Testis (tissue), 2 donors: ENCODE data around the gene ZNRF3.

Source experiments
- CTCF ChIP-seq, 3 experiments: fragments of 450-650 bp in 2 of 3; fragments of 200-600 bp in 1 of 3; sonication (generic) in 1 of 3; IDR thresholded peaks; one replicate each; pipeline ENCODE4 v1.5.1; 2016 to 2019; ENCODE audit warnings: antibody characterized with exemption in 3 of 3, mild to moderate bottlenecking in 2 of 3, moderate library complexity in 1 of 3
- POLR2A ChIP-seq: fragments of 450-650 bp; IDR thresholded peaks from one replicate; pipeline ENCODE4 v1.6.1; 2017; ENCODE audit warnings: antibody characterized with exemption, mild to moderate bottlenecking, moderate library complexity

DNA sequence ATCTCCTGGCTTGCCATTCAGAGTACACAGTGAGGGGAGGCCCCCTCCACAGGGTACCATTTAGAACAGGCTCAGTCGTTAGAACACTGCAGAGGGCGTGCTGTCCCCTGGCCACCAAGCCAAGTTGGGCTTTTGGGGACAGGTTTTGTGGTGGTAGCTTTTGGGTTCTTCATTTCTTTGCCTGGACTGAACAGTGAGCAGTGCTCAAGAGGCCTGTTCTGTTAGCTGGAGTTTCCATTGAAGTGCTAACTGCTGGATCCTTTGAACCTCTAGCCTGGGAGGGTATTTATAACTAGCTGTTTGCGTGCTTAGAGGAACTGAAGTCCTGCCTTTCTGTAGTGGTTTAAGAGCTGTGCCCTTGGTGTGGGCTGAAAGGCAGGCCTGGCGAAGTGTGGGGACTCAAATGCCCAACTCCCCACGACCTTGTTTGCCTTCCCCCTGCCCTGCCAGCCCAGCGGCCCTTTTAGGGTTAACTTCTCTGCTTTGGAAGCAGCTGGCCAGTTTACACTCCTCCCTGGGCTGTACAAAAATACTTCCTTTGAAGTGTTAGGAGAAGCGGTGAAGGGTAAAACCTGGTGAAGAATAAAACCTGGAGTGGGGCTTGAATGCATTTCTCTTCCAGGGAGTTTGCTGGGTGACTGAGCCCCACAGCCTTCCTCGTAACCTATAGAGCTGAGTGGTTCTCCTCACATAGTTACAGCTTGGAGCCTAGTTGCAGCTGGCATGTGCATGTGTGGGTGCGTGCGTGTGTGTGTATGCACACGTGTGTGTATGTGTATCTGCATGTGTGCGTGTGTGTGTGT lies 34.6 kb downstream of the ZNRF3 start:
- TF ChIP-seq CTCF (IDR thresholded peaks at IDR 0.05): no peak
- no peak for TF ChIP-seq POLR2A
